ENCODE data around the gene CYP11A1.

CYP11A1 gene

DNA sequence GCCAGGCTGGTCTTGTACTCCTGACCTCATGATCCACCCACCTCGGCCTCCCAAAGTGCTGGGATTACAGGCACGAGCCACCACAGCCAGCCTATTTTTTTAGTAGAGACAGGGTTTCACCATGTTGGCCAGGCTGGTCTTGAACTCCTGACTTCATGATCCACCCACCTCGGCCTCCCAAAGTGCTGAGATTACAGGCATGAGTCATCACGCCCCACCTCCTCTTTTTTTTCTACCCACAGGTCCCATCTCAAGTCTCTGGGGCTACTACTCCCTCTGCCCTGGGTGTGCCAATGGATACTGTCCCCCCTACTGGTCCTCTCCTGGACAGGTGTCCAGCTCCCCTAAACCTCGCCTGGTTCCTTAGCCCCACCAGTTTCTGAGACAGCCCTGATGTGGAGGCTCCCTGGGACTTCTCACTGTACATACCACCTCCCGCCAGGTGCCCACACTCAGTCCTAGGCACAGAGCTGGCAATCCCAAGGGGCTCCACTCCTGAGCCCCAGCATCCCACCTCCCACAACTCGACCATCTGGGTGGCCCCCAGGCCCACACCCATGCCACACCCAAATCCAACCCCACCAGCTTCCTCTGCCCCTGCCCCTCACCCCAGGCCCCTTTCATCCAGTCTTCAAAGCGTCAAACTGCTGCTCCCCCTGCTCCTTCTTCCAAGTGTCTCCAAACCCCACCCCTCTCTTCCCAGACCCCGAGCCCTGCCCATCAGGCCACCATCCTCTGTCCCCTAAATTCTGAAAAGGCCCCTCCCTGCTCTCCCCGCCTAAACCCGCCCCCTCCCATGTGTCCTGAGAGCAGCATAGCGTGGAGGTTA lies 13.1 kb upstream of the CYP11A1 start:
- TF ChIP-seq CTCF (conservative IDR thresholded peaks at IDR 0.05; ENCODE audit: low read length) = no peak
- no peak for TF ChIP-seq EZH2phosphoT487 (IDR thresholded peaks at IDR 0.05; ENCODE audit: borderline replicate concordance)
- Histone ChIP-seq H3K4me3 (ENCODE audit: low read length, poor library complexity, severe bottlenecking) (no peak overlapping the region), H2AFZ (ENCODE audit: low read length) (no peak overlapping the region), H3K4me1 (ENCODE audit: insufficient read depth, low read length, poor library complexity, severe bottlenecking) (peaks cover 30% of the 10 kb centered on the region), H3K4me2 (ENCODE audit: low read depth, low read length, poor library complexity, severe bottlenecking) (no peak overlapping the region), H3F3A (ENCODE audit: low read depth) (no peaks in the 10 kb centered on the region), H3K9ac (ENCODE audit: low read depth, low read length, poor library complexity, severe bottlenecking) (no peak overlapping the region), H4K20me1 (ENCODE audit: insufficient read depth, low read length, poor library complexity, severe bottlenecking) (no peaks in the 10 kb centered on the region), H3K27me3 (ENCODE audit: insufficient read depth, low read length, poor library complexity, severe bottlenecking) (no peaks in the 10 kb centered on the region), H3K79me2 (ENCODE audit: insufficient read depth, low read length) (no peaks in the 10 kb centered on the region), H3K36me3 (ENCODE audit: insufficient read depth, low read length) (no peaks in the 10 kb centered on the region), H3K9me2 (replicated peaks; ENCODE audit: low read depth, low read length) (no peaks in the 10 kb centered on the region), H3K9me3 (ENCODE audit: insufficient read depth, low read depth, low read length) (no peaks in the 10 kb centered on the region)

GRCh38 chr15:74378848-74379247 lies 11.4 kb upstream of the CYP11A1 start:
- H3K4me2 ChIP-seq (ENCODE audit: low read depth, low read length, poor library complexity, severe bottlenecking) = no peak overlapping the region
- no peaks in the 10 kb centered on the region for H3K79me2 ChIP-seq (ENCODE audit: insufficient read depth, low read length)
- no peak overlapping the region for H2AFZ ChIP-seq (ENCODE audit: low read length)
- H3K9ac ChIP-seq (ENCODE audit: low read depth, low read length, poor library complexity, severe bottlenecking) = no peak overlapping the region
- peaks cover 24% of the 10 kb centered on the region for H3K4me1 ChIP-seq (ENCODE audit: insufficient read depth, low read length, poor library complexity, severe bottlenecking)
- no peaks in the 10 kb centered on the region for H3K9me3 ChIP-seq (ENCODE audit: insufficient read depth, low read depth, low read length)
- no peaks in the 10 kb centered on the region for H3K27me3 ChIP-seq (ENCODE audit: insufficient read depth, low read length, poor library complexity, severe bottlenecking)
- no peaks in the 10 kb centered on the region for H3K9me2 ChIP-seq (replicated peaks; ENCODE audit: low read depth, low read length)
- H4K20me1 ChIP-seq (ENCODE audit: insufficient read depth, low read length, poor library complexity, severe bottlenecking) = no peaks in the 10 kb centered on the region
- TF ChIP-seq CTCF (conservative IDR thresholded peaks at IDR 0.05; ENCODE audit: low read length) (no peak), EZH2phosphoT487 (IDR thresholded peaks at IDR 0.05; ENCODE audit: borderline replicate concordance) (no peak)
- no peak overlapping the region for H3K4me3 ChIP-seq (ENCODE audit: low read length, poor library complexity, severe bottlenecking)
- no peaks in the 10 kb centered on the region for H3F3A ChIP-seq (ENCODE audit: low read depth)
- H3K36me3 ChIP-seq (ENCODE audit: insufficient read depth, low read length) = no peaks in the 10 kb centered on the region

GRCh38 chr15:74377831-74378766 lies 10.7 kb upstream of the CYP11A1 start:
- H3K4me2 ChIP-seq (ENCODE audit: low read depth, low read length, poor library complexity, severe bottlenecking) = no peak overlapping the region
- H3K9ac ChIP-seq (ENCODE audit: low read depth, low read length, poor library complexity, severe bottlenecking) = no peak overlapping the region
- H3K4me3 ChIP-seq (ENCODE audit: low read length, poor library complexity, severe bottlenecking) = no peak overlapping the region
- no peaks in the 10 kb centered on the region for H3K9me2 ChIP-seq (replicated peaks; ENCODE audit: low read depth, low read length)
- no peak overlapping the region for H2AFZ ChIP-seq (ENCODE audit: low read length)
- no peak for TF ChIP-seq EZH2phosphoT487 (IDR thresholded peaks at IDR 0.05; ENCODE audit: borderline replicate concordance)
- TF ChIP-seq CTCF (conservative IDR thresholded peaks at IDR 0.05; ENCODE audit: low read length) = no peak
- H3K79me2 ChIP-seq (ENCODE audit: insufficient read depth, low read length) = no peaks in the 10 kb centered on the region
- no peaks in the 10 kb centered on the region for H3K9me3 ChIP-seq (ENCODE audit: insufficient read depth, low read depth, low read length)
- H3K4me1 ChIP-seq (ENCODE audit: insufficient read depth, low read length, poor library complexity, severe bottlenecking) = peaks cover 26% of the 10 kb centered on the region
- no peaks in the 10 kb centered on the region for H3F3A ChIP-seq (ENCODE audit: low read depth)
- H3K36me3 ChIP-seq (ENCODE audit: insufficient read depth, low read length) = no peaks in the 10 kb centered on the region
- no peaks in the 10 kb centered on the region for H4K20me1 ChIP-seq (ENCODE audit: insufficient read depth, low read length, poor library complexity, severe bottlenecking)
- no peaks in the 10 kb centered on the region for H3K27me3 ChIP-seq (ENCODE audit: insufficient read depth, low read length, poor library complexity, severe bottlenecking)
